D721Med (cell line): ENCODE results near the gene AP2S1.

ENCODE experiments used
- DNase-seq: peaks from one replicate; pipeline ENCODE4 v3.0.0; 2011; ENCODE audit warnings: low spot score; ENCODE audit not compliant: insufficient read length
- FAIRE-seq: peaks from 2 replicates; lab custom pipeline; 2011; peaks lifted over from hg19 to GRCh38; lab: Jason Lieb, UNC
- TF ChIP-seq, protein P1 (sequence below): IDR thresholded peaks from 2 replicates; pipeline ENCODE4 v1.5.1; 2012; ENCODE audit warnings: mild to moderate bottlenecking, control low read depth; ENCODE audit not compliant: insufficient read depth; ENCODE audit errors: missing control alignments

Gene AP2S1

DNA sequence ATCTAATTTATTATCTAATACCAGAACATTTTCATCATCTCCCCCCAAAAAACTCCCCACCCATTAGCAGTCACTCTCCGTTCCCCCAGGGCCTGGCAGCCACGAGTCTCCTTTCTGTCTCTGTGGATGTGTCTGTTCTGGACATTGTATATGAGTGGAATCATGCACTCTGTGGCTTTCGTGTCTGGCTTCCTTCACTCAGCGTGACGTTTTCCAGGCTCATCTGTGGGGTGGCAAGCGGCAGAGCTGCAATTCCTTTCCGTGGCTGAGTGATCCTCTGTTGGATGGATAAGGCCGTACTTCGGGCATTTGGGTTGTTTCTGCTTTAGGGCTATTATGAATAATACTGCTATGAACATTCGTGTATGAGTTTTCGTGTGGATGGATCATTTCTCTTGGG, 3.1 kb downstream of the AP2S1 start:
- FAIRE-seq, result no peak
- TF ChIP-seq, protein P1, sequence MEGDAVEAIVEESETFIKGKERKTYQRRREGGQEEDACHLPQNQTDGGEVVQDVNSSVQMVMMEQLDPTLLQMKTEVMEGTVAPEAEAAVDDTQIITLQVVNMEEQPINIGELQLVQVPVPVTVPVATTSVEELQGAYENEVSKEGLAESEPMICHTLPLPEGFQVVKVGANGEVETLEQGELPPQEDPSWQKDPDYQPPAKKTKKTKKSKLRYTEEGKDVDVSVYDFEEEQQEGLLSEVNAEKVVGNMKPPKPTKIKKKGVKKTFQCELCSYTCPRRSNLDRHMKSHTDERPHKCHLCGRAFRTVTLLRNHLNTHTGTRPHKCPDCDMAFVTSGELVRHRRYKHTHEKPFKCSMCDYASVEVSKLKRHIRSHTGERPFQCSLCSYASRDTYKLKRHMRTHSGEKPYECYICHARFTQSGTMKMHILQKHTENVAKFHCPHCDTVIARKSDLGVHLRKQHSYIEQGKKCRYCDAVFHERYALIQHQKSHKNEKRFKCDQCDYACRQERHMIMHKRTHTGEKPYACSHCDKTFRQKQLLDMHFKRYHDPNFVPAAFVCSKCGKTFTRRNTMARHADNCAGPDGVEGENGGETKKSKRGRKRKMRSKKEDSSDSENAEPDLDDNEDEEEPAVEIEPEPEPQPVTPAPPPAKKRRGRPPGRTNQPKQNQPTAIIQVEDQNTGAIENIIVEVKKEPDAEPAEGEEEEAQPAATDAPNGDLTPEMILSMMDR, result no peak
- DNase-seq, result no peak

DNA sequence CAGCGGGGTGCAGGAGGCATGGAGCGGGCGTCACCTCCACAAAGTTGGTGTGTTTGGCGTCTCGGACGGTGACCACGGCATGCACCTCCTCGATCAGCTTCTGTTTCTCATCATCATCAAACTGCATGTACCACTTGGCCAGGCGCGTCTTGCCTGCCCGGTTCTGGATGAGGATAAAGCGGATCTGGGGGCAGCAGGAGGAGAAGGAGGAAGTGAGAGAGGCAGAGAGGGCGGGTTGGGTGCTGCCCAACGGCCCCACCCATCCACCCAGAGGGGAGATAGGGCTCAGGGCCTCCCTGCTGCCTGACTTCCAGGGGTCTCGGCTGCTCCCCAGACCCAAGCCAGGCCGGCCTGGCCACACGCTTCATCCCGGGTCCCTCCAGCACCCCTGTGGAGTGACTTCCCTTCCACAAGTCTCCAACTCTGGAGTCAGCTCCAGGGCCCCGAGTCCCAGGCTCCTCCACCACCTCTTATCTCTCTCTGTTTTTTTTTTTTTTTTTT, 4.6 kb downstream of the AP2S1 start:
- TF ChIP-seq, protein P1, result no peak
- DNase-seq (no peak), FAIRE-seq (no peak)

DNA sequence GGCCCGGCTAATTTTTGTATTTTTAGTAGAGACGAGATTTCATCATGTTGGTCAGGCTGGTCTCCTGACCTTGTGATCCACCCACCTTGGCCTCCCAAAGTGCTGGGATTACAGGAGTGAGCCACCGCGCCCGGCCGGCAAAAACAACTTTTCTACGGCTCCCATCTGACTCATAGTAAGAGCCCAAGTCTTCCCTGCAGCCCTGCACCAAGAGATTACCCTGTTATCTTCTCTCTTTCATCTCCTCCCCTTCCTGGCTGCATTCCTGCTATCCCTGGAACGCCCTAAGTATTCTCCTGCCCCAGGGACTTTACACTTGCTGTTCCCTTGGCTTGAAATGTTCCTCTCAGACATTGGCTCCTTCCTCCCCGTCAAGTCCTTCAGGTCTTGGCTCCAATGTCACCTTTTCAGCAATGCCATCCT, 6.6 kb downstream of the AP2S1 start:
- FAIRE-seq, result no peak
- DNase-seq, result no peak
- TF ChIP-seq, protein P1, result no peak

DNA sequence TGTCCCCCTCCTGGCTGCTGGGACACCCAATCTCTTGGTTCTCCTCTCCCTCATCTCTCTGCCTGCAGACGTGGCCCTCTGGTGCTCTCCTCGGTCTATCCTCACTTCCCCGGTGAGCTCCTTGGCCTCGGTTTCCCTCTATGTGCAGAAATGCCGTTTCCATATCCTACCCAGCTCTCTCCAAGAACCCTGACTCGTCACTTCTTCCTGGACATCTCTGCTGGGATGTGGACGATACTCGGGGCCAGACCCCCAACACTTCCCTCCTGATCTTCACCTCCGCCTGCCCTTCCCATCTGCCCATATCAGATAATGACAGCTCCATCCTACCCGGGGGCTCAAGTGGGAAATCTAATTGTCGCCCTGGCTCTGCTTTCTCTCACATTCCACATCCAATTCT, 7.9 kb downstream of the AP2S1 start:
- TF ChIP-seq, protein P1, result no peak
- no peak for DNase-seq
- FAIRE-seq, result no peak

DNA sequence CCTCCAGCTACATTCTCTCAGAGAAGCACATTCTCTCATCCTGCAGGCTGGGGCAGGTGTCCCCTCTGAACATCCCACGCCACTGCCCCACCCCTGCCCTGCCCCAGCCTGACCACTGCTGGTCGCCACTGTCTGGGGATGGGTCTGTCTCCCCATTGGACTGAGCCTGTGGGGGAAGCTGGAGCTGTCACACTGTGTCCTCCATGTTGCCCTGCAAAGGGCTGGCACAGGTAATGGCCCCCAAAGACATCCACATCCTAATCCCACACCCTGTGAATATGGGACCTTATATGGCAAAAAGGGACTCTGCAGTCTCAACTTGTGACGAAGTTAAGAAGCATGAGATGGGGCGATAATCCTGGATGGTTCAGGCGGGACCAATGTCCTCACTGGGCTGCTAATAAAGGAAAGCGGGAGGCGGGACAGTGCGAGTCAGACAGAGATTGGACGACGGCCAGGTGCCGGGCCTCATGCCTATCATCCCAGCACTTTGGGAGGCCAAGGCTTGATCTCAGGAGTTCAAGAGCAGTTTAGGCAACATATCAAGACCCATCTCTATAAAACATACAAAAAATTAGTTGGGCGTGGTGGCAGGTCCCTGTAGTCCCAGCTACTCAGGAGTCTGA, 9.1 kb downstream of the AP2S1 start:
- TF ChIP-seq, protein P1, result no peak
- FAIRE-seq (no peak), DNase-seq (no peak)

DNA sequence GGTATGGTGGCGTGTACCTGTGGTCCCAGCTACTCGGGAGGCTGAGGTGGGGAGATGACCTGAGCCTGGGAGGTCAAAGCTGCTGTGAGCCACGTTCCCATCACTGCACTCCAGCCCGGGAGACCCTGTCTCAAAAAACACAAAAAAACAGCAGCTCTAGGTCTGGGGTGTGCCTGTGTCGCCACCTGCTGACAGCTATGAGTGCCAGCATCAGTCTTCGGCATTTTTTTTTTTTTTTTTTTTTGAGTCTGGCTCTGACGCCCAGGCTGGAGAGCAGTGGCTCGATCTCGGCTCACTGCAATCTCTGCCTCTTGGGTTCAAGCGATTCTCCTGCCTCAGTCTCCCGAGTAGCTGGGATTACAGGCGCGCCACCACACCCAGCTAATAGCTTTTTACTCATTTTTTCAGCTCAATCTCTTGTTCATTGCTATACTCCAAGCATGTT, 10.1 kb downstream of the AP2S1 start:
- TF ChIP-seq, protein P1, result peak; percentile 83
- FAIRE-seq, result no peak
- no peak for DNase-seq
